Left colon (tissue), 2 donors: ENCODE data around the gene FOXN3. TPM values are rescaled to one million over a fixed set of nuclear protein-coding genes. Genes with fewer than 3 reads are reported as not detected.
"Not testable (repeated sequence)": the region's sequence is repeated elsewhere in the genome, so short reads cannot be mapped to it uniquely, and the experiment has no call there.

Experiments
- ATAC-seq: fragments of 200-7000 bp; cut with Tn5 transposase; one replicate; pipeline ENCODE4 v1.9.1; 2020; ENCODE audit warnings: mild to moderate bottlenecking, moderate library complexity
- DNase-seq, 2 donors: peaks; one replicate each; pipeline ENCODE4 v3.0.0-alpha.2; 2020
- intact Hi-C, 2 donors: fragments of 100-400 bp; cut with DNase I in 1 of 2; cut with micrococcal nuclease in 1 of 2; formaldehyde crosslinking; loops; one replicate each; pipeline versions ENCODE4 v1.11.2 to v1.14.0; 2022; cut with DNase I, micrococcal nuclease
- total RNA-seq, 2 donors: library from RNA; stranded (reverse); fragmentation: NEBNext Ultra II Directional; extraction: Animal tissue kit (Norgen Biotek cat#: 25700); gene quantifications; one replicate each; pipeline ENCODE4 v1.2.1, GENCODE V29; 2021
- donor health status: DM: no; HTN: no; CAD: no.
- donor health status: DM: yes; HTN: yes; CAD: no.

Gene FOXN3
- total RNA-seq, 2 donors from 2014 or later: 77.0 to 78.3 TPM

- DNase-seq: no peak
- intact Hi-C loops: no loop called here
- no peak for ATAC-seq
Measured at GRCh38 chr14:89255852-89256251, 161.2 kb downstream of the FOXN3 start.

- no peak for DNase-seq
- intact Hi-C loops: no loop called here
- no peak for ATAC-seq
Measured at GRCh38 chr14:89255012-89255411, 162.0 kb downstream of the FOXN3 start.

GRCh38 chr14:89254166-89254909 is 162.7 kb downstream of the FOXN3 start:
- no peak for DNase-seq
- intact Hi-C loops: no loop called here
- ATAC-seq: no peak

GRCh38 chr14:89252887-89253532 is 164.0 kb downstream of the FOXN3 start:
- no peak for DNase-seq
- no peak for ATAC-seq
- intact Hi-C loops: no loop called here

- no peak for DNase-seq
- intact Hi-C loops: no loop called here
- ATAC-seq: no peak
Measured at GRCh38 chr14:89251061-89251460, 166.0 kb downstream of the FOXN3 start.

- intact Hi-C loops, ATAC-seq, DNase-seq: not testable (repeated sequence)
Measured at GRCh38 chr14:89250655-89250975, 166.4 kb downstream of the FOXN3 start.

GRCh38 chr14:89249972-89250654 is 166.9 kb downstream of the FOXN3 start:
- DNase-seq: no peak
- ATAC-seq: no peak
- intact Hi-C loops: no loop called here

- intact Hi-C loops: no loop called here
- ATAC-seq (no peak), DNase-seq (no peak)
Measured at GRCh38 chr14:89249065-89249695, 167.9 kb downstream of the FOXN3 start.

GRCh38 chr14:89248411-89249064 is 168.5 kb downstream of the FOXN3 start:
- DNase-seq (no peak), ATAC-seq (no peak)
- intact Hi-C loops: no loop called here

GRCh38 chr14:89247457-89248122 is 169.4 kb downstream of the FOXN3 start:
- intact Hi-C loops: no loop called here
- no peak for ATAC-seq
- no peak for DNase-seq

- intact Hi-C loops: no loop called here
- ATAC-seq: no peak
Measured at GRCh38 chr14:89246290-89246689, 170.7 kb downstream of the FOXN3 start.

GRCh38 chr14:89245802-89246201 is 171.2 kb downstream of the FOXN3 start:
- intact Hi-C loops: no loop called here
- DNase-seq (no peak), ATAC-seq (no peak)

More at GRCh38 chr14:89246290-89246689, 170.7 kb downstream of the FOXN3 start:
- DNase-seq: no peak

GRCh38 chr14:89244720-89245119 is 172.3 kb downstream of the FOXN3 start:
- no peak for ATAC-seq
- DNase-seq: no peak
- intact Hi-C loops: no loop called here

GRCh38 chr14:89243741-89244140 is 173.3 kb downstream of the FOXN3 start:
- ATAC-seq (no peak), DNase-seq (no peak)
- intact Hi-C loops: no loop called here

GRCh38 chr14:89243286-89243685 is 173.7 kb downstream of the FOXN3 start:
- no peak for ATAC-seq
- intact Hi-C loops: no loop called here
- DNase-seq: no peak

GRCh38 chr14:89242652-89243279 is 174.3 kb downstream of the FOXN3 start:
- intact Hi-C loops: no loop called here
- DNase-seq (no peak), ATAC-seq (no peak)

- no peak for ATAC-seq
- no peak for DNase-seq
- intact Hi-C loops: no loop called here
Measured at GRCh38 chr14:89241934-89242651, 174.9 kb downstream of the FOXN3 start.

GRCh38 chr14:89241257-89241656 is 175.8 kb downstream of the FOXN3 start:
- intact Hi-C loops: no loop called here
- no peak for DNase-seq
- no peak for ATAC-seq
